ENCODE measurements around the gene FAF2.
"Not testable (repeated sequence)": the region's sequence is repeated elsewhere in the genome, so short reads cannot be mapped to it uniquely, and the experiment has no call there.

FAF2 gene

GRCh38 chr5:176441921-176442323 is 6.3 kb upstream of the FAF2 start:
- Histone ChIP-seq H3K9ac (ENCODE audit: low read depth, low read length) (peak overlapping the region; percentile 39; the same call in 1 of the 2 replicates), H3K27ac (ENCODE audit: low read length) (no peak overlapping the region), H3K4me3 (ENCODE audit: low read length) (peak overlapping the region; percentile 2; the same call in 1 of the 2 replicates), H3K4me1 (ENCODE audit: insufficient read depth, low read length) (peaks cover 7% of the 10 kb centered on the region), H3K9me3 (ENCODE audit: insufficient read depth, low read depth, low read length) (no peaks in the 10 kb centered on the region), H3K27me3 (ENCODE audit: insufficient read depth, low read length) (no peaks in the 10 kb centered on the region), H3K36me3 (ENCODE audit: insufficient read depth, low read depth, low read length) (no peaks in the 10 kb centered on the region)

DNA sequence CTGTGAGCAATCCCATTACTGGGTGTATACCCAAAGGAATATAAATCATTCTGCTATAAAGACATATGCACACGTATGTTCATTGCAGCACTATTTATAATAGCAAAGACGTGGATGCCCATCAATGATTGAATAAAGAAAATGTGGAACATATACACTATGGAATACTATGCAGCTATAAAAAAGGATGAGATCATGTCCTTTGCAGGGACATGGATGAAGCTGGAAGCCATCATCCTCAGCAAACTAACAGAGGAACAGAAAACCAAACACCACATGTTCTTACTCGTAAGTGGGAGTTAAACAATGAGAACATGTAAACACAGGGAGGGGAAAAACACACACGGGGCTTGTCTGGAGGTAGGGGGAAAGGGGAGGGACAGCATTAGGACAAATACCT is 5.3 kb upstream of the FAF2 start:
- not testable (repeated sequence) for H3K27ac ChIP-seq (ENCODE audit: low read length); H3K27me3 ChIP-seq (ENCODE audit: insufficient read depth, low read length); H3K9ac ChIP-seq (ENCODE audit: low read depth, low read length); H3K4me1 ChIP-seq (ENCODE audit: insufficient read depth, low read length); H3K9me3 ChIP-seq (ENCODE audit: insufficient read depth, low read depth, low read length); H3K36me3 ChIP-seq (ENCODE audit: insufficient read depth, low read depth, low read length); H3K4me3 ChIP-seq (ENCODE audit: low read length)

DNA sequence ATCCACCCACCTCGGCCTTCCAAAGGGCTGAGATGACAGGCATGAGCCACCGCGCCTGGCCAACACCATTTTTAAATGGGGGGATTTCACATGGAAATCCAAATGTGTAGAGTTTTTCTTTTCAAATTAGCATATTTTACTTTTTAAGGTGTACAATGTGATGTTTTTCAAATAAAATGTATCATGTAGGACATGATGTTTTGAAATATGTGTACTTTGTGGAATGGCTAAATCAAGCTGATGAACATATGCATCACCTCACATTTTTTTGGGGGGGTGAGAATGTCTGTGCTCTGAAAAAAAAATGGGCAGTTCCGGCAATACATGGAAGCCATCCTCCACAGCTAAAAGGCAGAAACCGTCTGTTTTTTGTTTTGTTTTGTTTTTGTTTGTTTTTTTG is 3.4 kb upstream of the FAF2 start:
- Histone ChIP-seq H3K36me3 (ENCODE audit: insufficient read depth, low read depth, low read length) (no peaks in the 10 kb centered on the region), H3K4me1 (ENCODE audit: insufficient read depth, low read length) (peaks cover 7% of the 10 kb centered on the region), H3K9ac (ENCODE audit: low read depth, low read length) (no peak overlapping the region), H3K27ac (ENCODE audit: low read length) (no peak overlapping the region), H3K9me3 (ENCODE audit: insufficient read depth, low read depth, low read length) (no peaks in the 10 kb centered on the region), H3K4me3 (ENCODE audit: low read length) (no peak overlapping the region), H3K27me3 (ENCODE audit: insufficient read depth, low read length) (no peaks in the 10 kb centered on the region)

GRCh38 chr5:176446028-176446665 is 2.0 kb upstream of the FAF2 start:
- no peak overlapping the region for H3K4me3 ChIP-seq (ENCODE audit: low read length)
- H3K9me3 ChIP-seq (ENCODE audit: insufficient read depth, low read depth, low read length), result no peaks in the 10 kb centered on the region
- H3K9ac ChIP-seq (ENCODE audit: low read depth, low read length), result no peak overlapping the region
- H3K36me3 ChIP-seq (ENCODE audit: insufficient read depth, low read depth, low read length), result 0 out of 2 replicates have a peak, but pooled peaks cover 3% of the 10 kb centered on the region
- H3K27me3 ChIP-seq (ENCODE audit: insufficient read depth, low read length), result no peaks in the 10 kb centered on the region
- H3K27ac ChIP-seq (ENCODE audit: low read length), result no peak overlapping the region
- peaks cover 7% of the 10 kb centered on the region for H3K4me1 ChIP-seq (ENCODE audit: insufficient read depth, low read length)

- H3K27ac ChIP-seq (ENCODE audit: low read length), result peak overlapping the region; percentile 75
- H3K27me3 ChIP-seq (ENCODE audit: insufficient read depth, low read length), result no peaks in the 10 kb centered on the region
- H3K9ac ChIP-seq (ENCODE audit: low read depth, low read length), result peak overlapping the region; percentile 94
- H3K9me3 ChIP-seq (ENCODE audit: insufficient read depth, low read depth, low read length), result no peaks in the 10 kb centered on the region
- 0 out of 2 replicates have a peak, but pooled peaks cover 3% of the 10 kb centered on the region for H3K36me3 ChIP-seq (ENCODE audit: insufficient read depth, low read depth, low read length)
- peak overlapping the region; percentile 92 for H3K4me3 ChIP-seq (ENCODE audit: low read length)
- H3K4me1 ChIP-seq (ENCODE audit: insufficient read depth, low read length), result peaks cover 2% of the 10 kb centered on the region
Measured at GRCh38 chr5:176446884-176447590, 1.1 kb upstream of the FAF2 start.

- no peaks in the 10 kb centered on the region for H3K9me3 ChIP-seq (ENCODE audit: insufficient read depth, low read depth, low read length)
- H3K27ac ChIP-seq (ENCODE audit: low read length), result peak overlapping the region; percentile 75
- H3K36me3 ChIP-seq (ENCODE audit: insufficient read depth, low read depth, low read length), result peaks cover 7% of the 10 kb centered on the region; the same call in 1 of the 2 replicates
- H3K9ac ChIP-seq (ENCODE audit: low read depth, low read length), result peak overlapping the region; percentile 94
- H3K4me1 ChIP-seq (ENCODE audit: insufficient read depth, low read length), result no peaks in the 10 kb centered on the region; the same call in 1 of the 2 replicates
- no peaks in the 10 kb centered on the region for H3K27me3 ChIP-seq (ENCODE audit: insufficient read depth, low read length)
- H3K4me3 ChIP-seq (ENCODE audit: low read length), result peak overlapping the region; percentile 92
Measured at GRCh38 chr5:176447591-176447977, 601 bp upstream of the FAF2 start.

GRCh38 chr5:176450077-176450476 is 1.9 kb downstream of the FAF2 start:
- Histone ChIP-seq H3K4me1 (ENCODE audit: insufficient read depth, low read length) (no peaks in the 10 kb centered on the region), H3K27ac (ENCODE audit: low read length) (no peak overlapping the region), H3K27me3 (ENCODE audit: insufficient read depth, low read length) (no peaks in the 10 kb centered on the region), H3K36me3 (ENCODE audit: insufficient read depth, low read depth, low read length) (peaks cover 28% of the 10 kb centered on the region), H3K4me3 (ENCODE audit: low read length) (no peak overlapping the region), H3K9me3 (ENCODE audit: insufficient read depth, low read depth, low read length) (no peaks in the 10 kb centered on the region), H3K9ac (ENCODE audit: low read depth, low read length) (no peak overlapping the region)

DNA sequence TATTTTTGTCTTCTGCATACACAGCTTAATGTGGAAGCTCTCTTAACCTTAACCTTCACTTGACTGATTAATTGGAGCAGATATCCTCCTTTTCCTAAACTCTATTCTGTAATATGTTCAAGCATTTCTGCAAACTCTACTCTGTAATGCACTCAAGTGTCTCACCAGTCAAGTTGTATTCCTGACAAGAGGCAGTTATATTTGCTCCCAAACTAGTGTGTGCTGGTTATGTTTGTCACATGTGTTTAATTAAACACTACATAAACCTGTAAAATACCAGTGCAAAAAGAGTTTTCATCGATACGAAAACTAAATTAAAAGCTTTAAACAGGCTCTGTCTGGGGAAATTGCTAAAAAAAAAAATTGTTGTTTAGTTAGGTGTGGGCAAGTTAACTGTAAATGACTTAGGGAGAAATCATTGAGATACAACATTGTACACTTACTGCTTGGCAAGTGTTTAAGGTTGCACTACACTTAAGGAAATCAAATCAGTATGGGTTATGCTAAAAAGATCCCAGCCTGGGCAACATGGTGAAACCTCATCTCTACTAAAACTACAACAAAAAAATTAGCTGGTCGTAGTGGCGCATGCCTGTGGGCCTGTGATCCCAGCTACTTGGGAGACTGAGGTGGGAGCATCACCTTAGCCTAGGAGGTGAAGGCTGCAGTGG is 6.7 kb downstream of the FAF2 start:
- peaks cover 28% of the 10 kb centered on the region for H3K36me3 ChIP-seq (ENCODE audit: insufficient read depth, low read depth, low read length)
- H3K4me3 ChIP-seq (ENCODE audit: low read length), result no peak overlapping the region
- H3K27me3 ChIP-seq (ENCODE audit: insufficient read depth, low read length), result no peaks in the 10 kb centered on the region
- no peak overlapping the region for H3K9ac ChIP-seq (ENCODE audit: low read depth, low read length)
- no peaks in the 10 kb centered on the region for H3K4me1 ChIP-seq (ENCODE audit: insufficient read depth, low read length)
- no peaks in the 10 kb centered on the region for H3K9me3 ChIP-seq (ENCODE audit: insufficient read depth, low read depth, low read length)
- no peak overlapping the region for H3K27ac ChIP-seq (ENCODE audit: low read length)

GRCh38 chr5:176458904-176459561 is 10.8 kb downstream of the FAF2 start:
- no peak overlapping the region for H3K27ac ChIP-seq (ENCODE audit: low read length)
- no peaks in the 10 kb centered on the region for H3K27me3 ChIP-seq (ENCODE audit: insufficient read depth, low read length)
- no peaks in the 10 kb centered on the region for H3K4me1 ChIP-seq (ENCODE audit: insufficient read depth, low read length)
- no peaks in the 10 kb centered on the region for H3K9me3 ChIP-seq (ENCODE audit: insufficient read depth, low read depth, low read length)
- no peak overlapping the region for H3K4me3 ChIP-seq (ENCODE audit: low read length)
- no peak overlapping the region for H3K9ac ChIP-seq (ENCODE audit: low read depth, low read length)
- peaks cover 10% of the 10 kb centered on the region for H3K36me3 ChIP-seq (ENCODE audit: insufficient read depth, low read depth, low read length)

GRCh38 chr5:176461349-176461748 is 13.2 kb downstream of the FAF2 start:
- Histone ChIP-seq H3K4me1 (ENCODE audit: insufficient read depth, low read length) (no peaks in the 10 kb centered on the region), H3K36me3 (ENCODE audit: insufficient read depth, low read depth, low read length) (peaks cover 10% of the 10 kb centered on the region), H3K27ac (ENCODE audit: low read length) (no peak overlapping the region), H3K27me3 (ENCODE audit: insufficient read depth, low read length) (no peaks in the 10 kb centered on the region), H3K4me3 (ENCODE audit: low read length) (no peak overlapping the region), H3K9me3 (ENCODE audit: insufficient read depth, low read depth, low read length) (no peaks in the 10 kb centered on the region), H3K9ac (ENCODE audit: low read depth, low read length) (no peak overlapping the region)

DNA sequence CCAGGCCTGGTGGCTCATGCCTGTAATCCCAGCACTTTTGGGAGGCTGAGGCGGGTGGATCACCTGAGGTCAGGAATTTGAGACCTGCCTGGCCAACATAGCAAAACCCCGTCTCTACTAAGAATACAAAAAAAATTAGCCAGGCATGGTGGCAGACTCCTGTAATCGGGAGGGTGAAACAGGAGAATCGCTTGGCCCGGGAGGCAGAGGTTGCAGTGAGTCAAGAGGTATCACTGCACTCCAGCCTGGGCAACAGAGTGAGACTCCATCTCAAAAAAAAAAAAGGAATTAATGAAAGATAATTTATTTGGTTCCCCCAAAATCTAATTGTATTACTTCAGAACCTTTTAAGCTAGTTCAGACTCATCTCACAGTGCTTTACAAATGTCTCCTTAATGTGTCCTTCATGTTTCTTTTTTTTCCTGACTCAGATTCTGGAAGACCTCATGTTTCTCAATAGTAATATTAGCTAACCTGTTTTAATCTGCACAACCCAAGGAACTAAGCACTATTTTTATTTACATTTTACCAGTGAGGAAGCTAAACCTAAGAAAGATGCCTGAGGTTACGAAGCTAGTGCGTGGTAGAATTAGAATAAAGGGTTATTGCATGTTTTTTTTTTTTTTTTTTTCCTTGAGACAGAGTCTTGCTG is 15.1 kb downstream of the FAF2 start:
- no peak overlapping the region for H3K27ac ChIP-seq (ENCODE audit: low read length)
- no peaks in the 10 kb centered on the region for H3K27me3 ChIP-seq (ENCODE audit: insufficient read depth, low read length)
- H3K4me3 ChIP-seq (ENCODE audit: low read length), result no peak overlapping the region
- H3K9me3 ChIP-seq (ENCODE audit: insufficient read depth, low read depth, low read length), result no peaks in the 10 kb centered on the region
- H3K4me1 ChIP-seq (ENCODE audit: insufficient read depth, low read length), result no peaks in the 10 kb centered on the region
- peaks cover 13% of the 10 kb centered on the region for H3K36me3 ChIP-seq (ENCODE audit: insufficient read depth, low read depth, low read length)
- H3K9ac ChIP-seq (ENCODE audit: low read depth, low read length), result no peak overlapping the region

All from iPS-20b (cell line).